KBM-7 (cell line): ENCODE measurements around the gene C12orf75.
"Not testable (repeated sequence)": the region's sequence is repeated elsewhere in the genome, so short reads cannot be mapped to it uniquely, and the experiment has no call there.

Experiments used
- DNase-seq: peaks from one replicate; pipeline ENCODE4 v3.0.0-alpha.2; 2015
- in situ Hi-C: fragments of 300-500 bp; cut with MboI; formaldehyde crosslinking; loops from 2 replicates; pipeline ENCODE4 v1.14.3; 2020; ENCODE audit warnings: low sequenced_read_pairs, low pct_unique_long_range_greater_than_20kb, mixed read lengths

The C12orf75 gene

DNA sequence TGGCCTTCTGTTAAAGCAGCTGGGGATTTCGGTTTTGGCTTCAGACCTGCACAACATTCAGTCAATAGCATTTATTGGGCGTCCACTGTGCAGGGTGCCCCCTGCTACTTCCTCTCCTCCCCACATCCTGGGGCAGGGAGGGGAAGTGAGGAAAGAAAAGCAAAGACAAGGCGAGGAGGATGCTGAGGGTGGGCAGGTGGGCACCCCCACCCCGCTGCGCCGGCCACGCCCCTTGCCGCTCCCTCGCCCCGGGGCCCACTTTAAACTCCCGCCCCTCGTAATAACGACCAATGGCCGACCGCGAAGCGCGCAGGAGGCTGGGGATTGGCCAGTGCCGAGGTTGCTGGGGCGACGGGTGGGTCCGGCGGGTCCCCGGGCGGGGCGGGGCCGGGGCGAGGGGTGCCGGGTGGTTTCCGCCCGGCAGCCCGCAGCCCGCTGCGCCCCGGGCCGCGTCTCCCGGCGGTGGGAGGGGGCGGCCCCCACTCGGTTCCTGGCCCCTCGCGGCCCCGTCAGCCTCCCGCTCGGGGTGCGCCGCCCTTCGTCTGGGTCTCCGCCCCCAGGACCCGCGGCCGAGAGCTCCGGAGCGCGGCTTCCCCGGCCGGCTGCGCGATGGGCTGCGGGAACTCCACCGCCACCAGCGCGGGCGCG lies at the start of gene C12orf75:
Gene C12orf75 (plus strand): TSS at position 409 of the 648 bp plus-strand sequence. CDS start 201 bp downstream, at position 610.
- in situ Hi-C loops = no loop called here
- peak; percentile 68 for DNase-seq

DNA sequence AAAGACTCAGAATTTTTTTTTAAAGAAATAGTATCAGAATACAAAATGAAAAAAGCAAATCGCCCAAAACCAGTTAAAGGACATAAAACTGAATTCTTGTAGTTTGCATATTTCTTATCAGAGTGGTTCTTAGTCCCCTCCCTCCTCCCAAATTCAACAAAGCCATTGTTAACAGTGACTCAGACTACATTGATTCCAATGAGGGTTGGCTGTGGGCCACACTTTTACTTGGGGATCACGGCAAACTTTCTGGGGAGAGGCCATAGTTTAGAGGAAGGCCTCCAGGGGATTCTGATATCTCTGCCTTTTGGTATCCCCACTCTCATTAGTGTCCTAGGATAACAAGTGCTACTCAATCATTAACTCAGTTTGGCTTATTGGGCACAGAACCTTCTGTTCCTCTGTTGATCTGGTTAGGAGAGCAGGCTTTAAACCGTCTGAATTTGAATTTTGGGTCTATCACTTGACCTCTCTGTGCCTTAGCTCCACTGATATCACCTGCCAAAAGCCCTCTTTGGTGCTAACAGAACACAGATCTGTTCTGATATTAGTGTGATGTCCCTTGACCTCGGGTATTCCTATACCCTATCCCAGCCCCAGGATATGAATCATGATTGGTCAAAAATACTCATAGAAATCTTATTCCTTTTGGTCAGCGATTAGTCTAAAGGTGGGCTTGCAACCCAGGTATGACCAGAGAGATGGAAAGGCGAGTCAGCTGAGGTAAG lies 49.4 kb upstream of the C12orf75 start:
- DNase-seq = no peak
- in situ Hi-C loops = no loop called here

DNA sequence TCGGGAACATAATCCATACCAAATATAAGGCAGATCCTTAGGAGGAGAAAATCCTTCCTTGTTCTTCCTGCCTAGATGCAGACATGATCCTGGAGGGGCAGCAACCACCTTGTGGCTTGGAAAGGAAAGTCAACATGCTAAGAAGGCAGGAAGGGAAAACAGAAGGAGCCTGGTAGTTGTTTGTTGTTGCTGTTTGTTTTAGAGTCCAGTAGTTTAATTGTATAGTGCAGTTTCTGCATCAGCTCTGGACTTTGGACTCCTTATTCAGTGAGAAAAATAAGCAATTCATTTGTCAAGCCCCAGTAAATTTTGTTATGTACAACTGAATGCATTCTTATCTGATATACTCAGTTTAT lies 48.8 kb upstream of the C12orf75 start:
- no peak for DNase-seq

DNA sequence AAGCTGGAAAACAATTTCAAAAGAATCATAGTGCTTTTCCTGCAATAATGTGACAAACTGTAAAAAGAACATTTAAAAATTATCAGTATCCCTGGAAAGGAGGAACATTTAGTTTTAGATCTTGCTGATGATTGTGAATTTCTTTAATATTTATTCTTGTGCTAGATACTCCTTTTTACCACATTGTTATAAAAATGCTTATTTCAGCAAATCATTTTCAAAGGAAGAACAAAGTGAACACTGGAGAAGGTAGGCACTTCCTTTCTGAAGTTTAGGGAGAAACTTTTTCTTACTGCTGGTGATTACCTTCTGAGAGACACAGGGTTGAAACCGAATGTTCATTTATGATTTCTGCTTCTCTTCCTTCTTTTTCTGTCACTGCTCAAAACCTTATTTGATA lies 45.1 kb upstream of the C12orf75 start:
- in situ Hi-C loops = no loop called here
- no peak for DNase-seq

More for the DNA sequence above, 48.8 kb upstream of the C12orf75 start:
- in situ Hi-C loops = no loop called here

DNA sequence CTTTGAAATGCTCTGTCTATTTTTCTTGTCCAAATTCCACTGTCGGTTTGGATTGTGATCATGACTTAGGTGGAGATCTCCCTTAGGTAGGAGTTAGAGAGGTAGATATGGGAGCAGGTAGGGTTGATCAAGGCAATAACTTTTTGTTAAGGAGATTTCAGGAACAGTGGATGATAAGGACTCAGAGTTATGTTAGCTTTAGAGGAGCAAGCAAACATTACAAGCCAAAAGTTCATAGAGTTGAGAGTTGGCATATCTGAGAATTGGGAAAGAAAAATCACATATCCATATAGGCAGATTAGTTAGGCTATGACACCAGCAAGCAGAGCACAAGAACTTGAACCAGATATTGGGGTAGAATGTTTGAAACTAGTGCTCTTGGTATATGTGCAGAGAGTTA lies 43.1 kb upstream of the C12orf75 start:
- in situ Hi-C loops = no loop called here
- DNase-seq = no peak

DNA sequence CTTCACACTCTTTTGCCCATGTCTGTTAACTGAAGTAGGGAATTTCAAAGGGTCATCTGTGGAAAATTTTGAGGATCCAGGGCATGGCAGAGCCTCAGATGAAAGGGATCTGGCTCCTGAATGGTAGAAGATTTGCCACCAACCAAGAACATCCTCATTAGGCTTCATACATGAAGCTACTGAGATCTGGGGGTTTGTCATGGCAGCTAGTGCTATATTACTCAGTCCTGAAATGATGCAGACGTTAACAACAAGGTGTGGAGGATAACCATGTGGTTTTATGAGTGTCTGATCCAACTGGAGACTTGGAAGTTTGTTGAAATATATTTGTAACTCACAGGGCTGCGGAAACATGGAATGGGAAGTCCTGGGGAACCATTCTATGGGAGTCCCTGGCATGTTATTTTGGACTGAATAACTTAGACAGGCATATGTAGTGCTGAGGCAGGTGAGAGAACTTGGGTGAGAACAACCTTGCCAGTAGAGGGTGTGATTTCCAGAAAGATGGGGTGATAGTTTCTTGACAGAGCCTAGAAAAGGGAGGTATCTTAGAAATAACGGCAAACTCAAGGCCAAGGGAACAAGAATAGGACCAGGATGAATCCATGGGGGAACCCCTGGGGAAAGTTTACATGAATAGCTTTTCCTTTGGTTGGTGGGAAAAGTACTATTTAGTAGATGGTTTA lies 42.0 kb upstream of the C12orf75 start:
- in situ Hi-C loops = no loop called here
- DNase-seq = no peak

DNA sequence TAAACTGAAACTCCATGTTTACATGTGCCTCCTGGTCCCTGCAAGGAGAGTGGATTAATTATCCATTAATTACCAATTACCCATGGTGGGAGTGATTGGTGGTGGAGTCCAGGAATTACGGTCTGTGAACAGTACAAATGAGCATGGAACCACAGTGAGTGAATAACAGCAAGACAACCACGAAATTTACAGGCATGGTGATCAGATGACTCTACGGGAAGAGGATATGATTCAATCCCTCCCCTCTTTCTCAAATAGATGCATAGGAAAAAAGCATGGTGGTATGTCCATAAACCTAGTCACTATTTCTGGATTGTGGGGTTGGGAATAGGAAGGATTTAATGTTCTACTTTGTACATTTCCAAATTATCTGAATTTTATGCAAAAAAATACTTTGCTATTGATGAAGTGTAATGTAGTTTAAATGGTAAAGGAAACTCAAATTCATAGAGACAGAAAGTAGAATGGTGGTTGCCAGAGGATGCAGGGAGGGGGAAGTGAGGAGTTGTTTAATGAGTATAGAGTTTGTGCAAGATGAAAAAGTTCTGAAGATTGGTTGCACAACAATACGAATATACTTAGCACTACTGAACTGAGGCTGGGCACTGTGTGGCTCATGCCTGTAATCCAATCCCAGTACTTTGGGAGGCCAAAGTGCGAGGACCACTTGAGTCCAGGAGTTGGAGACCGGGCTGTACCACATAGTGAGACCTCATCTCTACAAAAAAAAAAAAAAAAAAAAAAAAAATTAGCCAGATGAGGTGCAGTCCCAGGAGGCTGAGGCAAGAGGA lies 41.2 kb upstream of the C12orf75 start:
- no peak for DNase-seq
- in situ Hi-C loops = no loop called here

DNA sequence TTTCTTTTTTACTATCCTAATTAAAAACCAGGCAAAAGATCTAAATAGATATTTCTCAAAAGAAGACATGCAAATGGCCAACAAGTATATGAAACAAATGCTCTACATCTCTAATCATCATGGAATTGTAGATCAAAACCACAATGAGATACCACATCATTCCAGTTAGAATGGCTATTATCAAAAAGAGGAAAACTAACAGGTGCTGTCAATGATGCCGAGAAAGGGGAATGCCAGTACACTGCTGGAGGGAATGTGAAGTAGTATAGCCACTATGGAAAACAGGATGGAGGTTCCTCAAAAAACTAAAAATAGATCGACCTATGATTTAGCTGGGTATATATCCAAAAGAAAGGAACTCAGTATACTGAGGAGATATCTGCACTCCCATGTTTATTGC lies 39.0 kb upstream of the C12orf75 start:
- in situ Hi-C loops = no loop called here
- no peak for DNase-seq

DNA sequence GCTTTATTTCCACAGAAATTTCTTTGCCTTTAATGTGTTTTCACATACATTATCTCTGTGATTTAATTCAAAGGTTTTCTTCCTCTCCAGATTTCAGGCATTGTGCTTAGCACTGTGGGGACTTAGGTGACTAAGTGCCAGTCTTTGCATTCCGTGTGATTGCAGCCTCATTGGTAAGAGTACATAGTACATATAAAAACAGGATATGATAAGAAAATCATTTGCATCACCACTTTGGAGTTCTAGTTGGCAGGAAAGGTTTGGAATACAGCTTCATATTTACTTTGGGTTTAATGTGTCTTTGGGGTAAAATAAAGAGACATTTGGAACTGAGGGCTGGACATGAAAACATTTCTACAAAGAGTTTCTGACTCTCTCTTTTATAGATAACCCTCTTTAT lies 37.8 kb upstream of the C12orf75 start:
- DNase-seq = no peak
- in situ Hi-C loops = no loop called here

DNA sequence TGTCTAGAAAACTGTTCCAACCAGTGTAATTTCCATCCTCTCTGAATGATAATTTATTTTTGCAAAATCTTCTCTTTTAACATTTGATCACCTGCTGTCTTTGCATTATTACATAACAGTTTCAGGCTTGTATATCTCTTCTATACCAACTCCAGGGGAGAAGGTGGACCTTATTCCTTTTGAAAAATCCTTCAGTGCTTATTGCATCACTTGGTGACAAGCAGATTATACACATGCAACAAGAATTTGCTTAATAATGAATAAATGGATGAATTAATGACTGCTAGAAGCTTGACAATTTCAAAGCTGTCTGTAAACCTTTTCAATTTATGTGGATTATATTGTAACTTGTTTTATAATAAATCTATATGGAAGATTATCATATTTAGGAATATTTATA lies 37.3 kb upstream of the C12orf75 start:
- no peak for DNase-seq
- in situ Hi-C loops = no loop called here

DNA sequence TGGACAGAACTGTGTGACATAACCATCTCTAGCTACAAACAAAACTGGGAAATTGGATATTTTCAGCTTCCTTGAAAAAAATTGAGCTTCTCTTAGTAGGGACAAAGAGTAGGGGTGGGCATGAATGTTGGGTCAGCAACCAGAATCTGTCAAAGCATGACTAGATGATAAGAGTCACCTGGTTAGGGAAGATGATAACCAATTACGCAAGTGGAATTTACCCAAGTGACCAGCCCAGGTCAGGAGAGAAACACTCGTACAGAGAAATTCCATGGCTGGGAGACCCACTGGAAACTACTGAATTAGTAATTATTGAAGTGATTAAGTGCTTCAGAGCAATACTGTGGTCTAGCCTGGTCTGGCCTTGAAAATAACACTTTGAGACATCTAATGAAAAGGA lies 36.3 kb upstream of the C12orf75 start:
- in situ Hi-C loops = no loop called here
- DNase-seq = no peak

DNA sequence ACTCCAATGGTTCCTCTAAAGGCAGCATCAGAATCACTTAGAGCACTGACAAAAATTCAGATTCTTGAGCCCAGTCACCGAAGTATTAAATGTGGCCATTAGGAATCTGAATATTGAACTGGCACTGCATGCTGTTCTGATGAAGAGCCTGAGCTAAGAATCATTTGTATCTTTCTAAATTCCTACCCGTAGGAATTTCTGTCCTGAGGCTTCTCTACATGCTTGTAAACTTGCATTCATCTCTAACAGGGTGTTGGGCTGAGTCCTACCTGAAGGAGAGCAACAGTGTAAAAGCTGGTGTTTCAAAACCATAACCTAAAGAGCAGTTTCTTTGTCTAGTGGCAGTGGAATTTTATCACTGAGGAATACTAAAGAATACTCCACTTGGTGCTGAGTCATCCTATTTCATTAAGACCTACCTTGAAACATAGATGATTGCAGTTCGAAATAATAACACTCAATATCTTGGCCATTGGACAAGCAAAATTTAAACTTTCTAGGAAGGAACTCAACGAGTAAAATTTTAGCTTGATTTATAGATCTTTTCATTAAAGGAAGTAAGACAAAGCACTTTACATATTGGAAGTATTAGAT lies 35.5 kb upstream of the C12orf75 start:
- in situ Hi-C loops = no loop called here
- no peak for DNase-seq

DNA sequence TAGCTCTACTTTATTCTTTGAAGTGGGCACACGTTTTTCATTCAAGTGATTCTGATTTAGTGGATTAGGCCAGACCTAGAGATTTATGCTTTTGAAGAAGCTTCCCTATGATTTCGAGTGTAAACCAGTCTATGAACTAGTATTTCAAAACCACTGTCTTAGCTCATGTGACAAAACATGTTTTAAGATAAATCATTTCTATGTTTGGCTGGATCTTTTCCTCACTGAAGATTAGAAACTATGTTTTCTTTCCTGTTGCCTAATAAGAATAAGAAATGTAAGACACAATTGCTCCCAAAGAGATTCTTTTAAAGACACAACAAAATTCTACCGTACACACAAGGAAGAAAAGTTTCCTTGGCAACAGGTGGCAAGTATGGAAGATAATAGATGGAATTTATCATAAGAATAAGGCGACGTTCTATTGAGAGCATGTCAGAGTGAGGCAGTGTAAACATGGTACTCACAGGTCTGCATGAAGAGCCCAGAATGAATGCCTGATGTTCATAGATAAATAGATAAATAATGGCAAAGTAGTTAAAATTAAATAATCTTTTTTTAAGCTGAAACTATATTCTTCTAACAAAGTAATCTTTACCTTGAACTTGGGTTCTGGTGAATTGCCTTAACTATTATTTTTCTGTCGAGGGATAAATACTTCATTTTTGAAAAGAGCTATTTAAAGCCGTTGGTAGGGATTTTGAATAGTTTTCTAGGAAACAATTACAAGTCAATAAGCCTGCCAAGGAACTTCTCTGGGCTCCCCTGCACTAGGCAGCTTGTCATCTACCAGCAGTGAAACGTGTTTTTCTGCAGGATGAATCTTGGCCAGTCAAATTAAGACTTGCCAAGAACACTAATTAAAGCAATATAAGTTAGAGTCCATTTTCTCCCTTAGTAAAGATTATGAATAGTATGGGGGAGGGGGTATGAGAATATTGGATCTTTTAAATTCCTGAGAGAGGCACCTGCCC lies 34.1 kb upstream of the C12orf75 start:
- in situ Hi-C loops = no loop called here
- no peak for DNase-seq

DNA sequence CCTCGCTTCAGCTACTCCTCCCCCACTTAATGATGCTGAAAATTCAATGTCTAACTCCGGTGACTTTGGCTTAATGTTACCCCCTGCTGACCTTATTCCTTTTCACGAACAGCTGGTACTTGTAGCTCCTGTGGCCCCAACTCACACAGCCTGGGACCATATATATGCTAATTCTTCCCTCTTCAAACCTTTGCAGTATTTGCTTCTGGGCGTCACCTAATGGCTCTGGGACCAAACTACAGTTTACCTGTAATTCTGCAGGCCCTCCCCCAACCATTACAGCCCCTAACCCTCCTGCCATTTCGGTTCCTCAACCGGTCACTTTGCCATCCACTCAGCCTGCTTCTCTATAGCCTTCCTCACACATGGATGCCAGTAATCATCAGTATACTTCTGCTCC lies 29.6 kb upstream of the C12orf75 start:
- in situ Hi-C loops = no loop called here
- no peak for DNase-seq

DNA sequence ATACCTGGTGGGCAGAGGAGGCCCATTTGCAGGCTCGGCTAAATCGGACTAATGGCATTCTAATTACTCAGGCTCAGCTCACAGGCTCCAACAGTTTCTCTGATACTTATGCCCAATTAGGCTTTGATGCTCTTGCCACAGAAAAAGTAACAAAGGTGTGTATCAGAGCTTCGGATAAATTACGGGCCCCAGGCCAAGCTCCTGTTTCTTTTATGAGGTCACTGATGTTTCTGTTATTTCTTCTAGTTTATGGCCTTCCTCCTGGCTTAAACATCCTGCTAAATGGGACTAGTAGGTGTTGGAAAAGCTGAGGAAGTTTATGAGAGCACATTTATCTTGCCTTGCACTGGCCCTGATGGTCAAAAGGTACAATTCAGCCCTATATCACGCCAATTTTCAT lies 28.8 kb upstream of the C12orf75 start:
- DNase-seq = no peak
- in situ Hi-C loops = no loop called here

DNA sequence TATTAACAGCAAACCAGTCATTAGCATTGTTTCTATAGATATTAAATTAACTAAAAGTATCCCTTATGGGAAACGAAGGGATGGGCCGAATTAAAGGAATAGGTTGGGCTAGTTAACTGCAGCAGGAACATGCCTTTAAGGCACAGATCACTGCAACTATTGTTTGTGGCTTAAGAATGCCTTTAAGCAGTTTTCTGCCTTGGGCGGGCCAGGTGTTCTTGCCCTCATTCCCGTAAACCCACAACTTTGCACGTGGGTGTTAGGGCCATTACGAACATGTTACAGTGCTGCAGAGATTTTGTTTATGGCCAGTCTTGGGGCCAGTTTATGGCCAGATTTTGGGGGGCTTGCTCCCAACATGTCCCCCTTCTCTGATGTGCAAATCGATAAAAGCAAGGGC lies 27.5 kb upstream of the C12orf75 start:
- DNase-seq, in situ Hi-C loops: not testable (repeated sequence)

DNA sequence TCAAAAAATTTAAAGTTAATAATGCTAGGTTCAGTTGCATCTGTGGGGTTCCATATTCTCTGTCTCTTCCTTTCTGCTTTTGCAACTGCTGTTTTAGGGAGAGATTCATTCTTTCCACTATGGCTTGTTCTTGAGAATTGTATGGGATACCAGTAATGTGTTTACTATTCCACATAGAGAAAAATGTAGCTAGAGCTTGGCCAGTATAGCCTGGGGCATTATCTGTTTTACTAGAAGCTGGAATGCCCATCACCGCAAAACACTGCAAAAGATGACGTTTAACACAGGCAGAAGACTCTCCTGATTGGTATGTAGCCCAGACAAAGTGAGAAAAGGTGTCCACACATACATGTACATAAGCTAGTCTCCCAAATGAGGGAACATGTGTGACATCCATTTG lies 25.9 kb upstream of the C12orf75 start:
- DNase-seq, in situ Hi-C loops: not testable (repeated sequence)

DNA sequence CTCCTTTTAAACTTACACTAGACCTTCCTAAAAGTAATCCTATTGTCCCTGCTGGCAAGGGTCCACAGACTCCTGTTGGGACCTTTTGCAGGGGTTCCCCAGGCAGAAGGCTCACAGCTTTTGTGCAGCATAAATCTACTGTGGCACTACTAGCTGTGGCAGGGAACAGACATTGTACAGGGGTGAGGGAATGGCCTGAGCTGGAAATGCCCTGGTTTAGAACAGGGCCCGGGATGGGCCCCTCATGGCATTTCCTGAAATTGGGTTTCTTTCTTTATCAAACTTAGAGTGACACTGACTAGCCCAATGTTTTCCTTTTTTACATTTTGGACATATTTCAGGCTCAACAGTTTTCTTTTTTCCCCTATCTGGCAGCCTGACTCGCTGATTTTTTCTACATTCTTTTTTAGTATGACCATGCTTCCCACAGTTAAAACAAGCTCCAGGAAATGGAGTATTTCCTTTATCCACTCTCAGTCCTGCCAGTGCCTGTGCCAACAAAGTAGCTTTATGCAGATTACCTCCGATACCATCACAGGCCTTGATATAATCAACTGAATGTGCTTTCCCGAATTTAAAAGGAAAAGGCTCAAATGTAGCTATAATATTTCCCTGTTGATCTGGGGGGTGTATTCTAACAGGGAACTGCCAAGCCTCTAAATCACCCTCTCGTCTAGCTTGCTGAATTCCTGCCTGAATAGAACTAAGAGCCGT lies 22.7 kb upstream of the C12orf75 start:
- DNase-seq, in situ Hi-C loops: not testable (repeated sequence)
